Stomach smooth muscle (tissue), 2 donors: ENCODE data around the gene KLHL30.

ENCODE experiments used
- H3K27ac ChIP-seq: one replicate; pipeline ENCODE4 v1.7.0; 2013; ENCODE audit warnings: mild to moderate bottlenecking, low read length, inconsistent platforms
- H3K27me3 ChIP-seq, 2 donors: one replicate each; pipeline ENCODE4 v1.7.0; 2013; ENCODE audit warnings: low read length in 2 of 2; ENCODE audit not compliant: insufficient read depth in 2 of 2, control insufficient read depth in 1 of 2
- H3K36me3 ChIP-seq, 2 donors: one replicate each; pipeline ENCODE4 v1.7.0; 2013; ENCODE audit warnings: low read length in 2 of 2; ENCODE audit not compliant: control insufficient read depth in 2 of 2, insufficient read depth in 2 of 2
- H3K4me1 ChIP-seq: one replicate; pipeline ENCODE4 v1.7.0; 2013; ENCODE audit warnings: low read length; ENCODE audit not compliant: control insufficient read depth, insufficient read depth
- H3K4me3 ChIP-seq, 2 donors: one replicate each; pipeline ENCODE4 v1.7.0; 2013; ENCODE audit warnings: low read length in 2 of 2
- H3K9ac ChIP-seq, 2 donors: one replicate each; pipeline ENCODE4 v1.7.0; 2013; ENCODE audit warnings: low read length in 2 of 2, mild to moderate bottlenecking in 1 of 2
- H3K9me3 ChIP-seq, 2 donors: one replicate each; pipeline ENCODE4 v1.7.0; 2013; ENCODE audit warnings: low read length in 2 of 2; ENCODE audit not compliant: control insufficient read depth in 2 of 2
- donor health status: healthy.
- donor health status: Pancreatic carcinoma.

The KLHL30 gene

GRCh38 chr2:238104226-238104690 lies 34.2 kb upstream of the KLHL30 start:
- Histone ChIP-seq H3K36me3 (no peaks in the 10 kb centered on the region), H3K4me1 (no peaks in the 10 kb centered on the region), H3K4me3 (no peak overlapping the region), H3K9ac (no peak overlapping the region), H3K27me3 (no peaks in the 10 kb centered on the region), H3K27ac (no peak overlapping the region), H3K9me3 (no peaks in the 10 kb centered on the region)

DNA sequence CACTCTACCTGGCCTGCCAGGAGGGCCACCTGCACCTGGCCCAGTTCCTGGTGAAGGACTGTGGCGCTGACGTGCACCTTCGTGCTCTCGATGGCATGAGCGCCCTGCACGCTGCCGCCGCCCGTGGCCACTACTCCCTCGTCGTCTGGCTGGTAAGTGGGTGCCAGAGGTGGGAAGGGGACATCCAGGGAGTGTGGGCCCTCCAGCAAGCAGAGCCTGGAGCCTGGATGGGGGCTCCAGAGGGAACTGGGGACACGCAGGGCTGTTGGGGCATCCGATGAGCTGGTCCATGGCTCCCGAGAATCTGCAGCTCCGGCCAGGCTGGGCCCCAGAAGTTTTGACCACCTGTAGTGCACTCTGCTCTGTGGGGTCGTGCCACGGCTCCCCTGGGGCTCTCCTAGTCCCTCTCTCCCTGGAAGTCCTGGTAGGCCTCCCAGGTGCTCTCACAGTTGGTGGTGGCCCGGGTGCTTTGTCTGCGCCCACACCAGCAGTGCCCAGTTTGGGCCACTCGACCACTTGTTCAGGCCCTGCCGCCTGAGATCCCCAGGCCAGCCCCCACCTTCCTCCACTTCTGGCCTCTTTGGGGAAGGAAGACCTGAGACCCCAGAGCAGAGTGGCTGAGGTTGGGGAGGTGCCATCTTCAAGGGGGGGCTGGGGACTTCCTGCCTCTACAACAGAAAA lies 33.6 kb upstream of the KLHL30 start:
- no peak overlapping the region for H3K9ac ChIP-seq
- no peak overlapping the region for H3K4me3 ChIP-seq
- H3K27me3 ChIP-seq, result no peaks in the 10 kb centered on the region
- H3K9me3 ChIP-seq, result no peaks in the 10 kb centered on the region
- H3K4me1 ChIP-seq, result no peaks in the 10 kb centered on the region
- H3K27ac ChIP-seq, result no peak overlapping the region
- no peaks in the 10 kb centered on the region for H3K36me3 ChIP-seq

DNA sequence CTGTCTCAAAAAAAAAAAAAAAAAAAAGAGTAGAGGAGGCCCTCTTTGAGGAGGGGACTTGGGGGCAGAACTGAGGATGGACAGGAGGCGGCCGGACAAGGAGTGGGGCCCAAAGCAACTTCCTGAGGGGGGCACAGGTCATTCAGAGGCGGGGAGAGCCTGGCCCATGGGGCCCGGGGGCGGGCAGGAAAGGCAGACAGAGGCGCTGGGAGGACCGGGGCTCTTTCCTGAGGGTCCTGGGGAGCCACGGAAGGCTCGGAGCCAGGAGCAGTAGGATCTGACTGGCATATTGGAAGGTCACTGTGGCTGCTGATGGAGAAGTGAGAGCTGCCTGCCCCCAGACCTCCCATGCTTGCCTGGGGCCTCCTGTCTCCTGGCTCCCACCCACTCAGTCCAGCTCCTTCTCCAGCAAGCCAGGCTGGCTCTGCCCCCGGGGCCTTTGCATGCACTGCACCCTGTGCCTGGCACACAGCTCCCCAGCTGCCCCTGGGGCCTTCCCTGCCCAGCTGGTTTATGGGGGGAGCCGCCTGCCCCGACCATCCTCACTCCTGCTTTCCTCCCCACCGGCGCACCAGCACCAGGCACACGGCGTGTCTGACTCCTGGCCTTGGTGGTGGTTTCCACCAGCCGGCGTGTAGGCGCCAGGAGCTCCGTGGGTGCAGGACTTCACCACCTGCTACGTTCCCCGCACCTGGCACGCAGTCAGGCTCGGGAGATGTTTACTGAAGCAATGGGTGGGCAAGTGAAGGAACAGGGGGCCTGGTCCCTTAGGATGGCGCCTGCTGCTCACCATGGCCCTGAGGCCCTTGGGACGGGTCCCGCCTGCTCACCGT lies 32.7 kb upstream of the KLHL30 start:
- Histone ChIP-seq H3K36me3 (no peaks in the 10 kb centered on the region), H3K4me3 (no peak overlapping the region), H3K27me3 (no peaks in the 10 kb centered on the region), H3K9me3 (no peaks in the 10 kb centered on the region), H3K4me1 (no peaks in the 10 kb centered on the region), H3K9ac (no peak overlapping the region), H3K27ac (no peak overlapping the region)

DNA sequence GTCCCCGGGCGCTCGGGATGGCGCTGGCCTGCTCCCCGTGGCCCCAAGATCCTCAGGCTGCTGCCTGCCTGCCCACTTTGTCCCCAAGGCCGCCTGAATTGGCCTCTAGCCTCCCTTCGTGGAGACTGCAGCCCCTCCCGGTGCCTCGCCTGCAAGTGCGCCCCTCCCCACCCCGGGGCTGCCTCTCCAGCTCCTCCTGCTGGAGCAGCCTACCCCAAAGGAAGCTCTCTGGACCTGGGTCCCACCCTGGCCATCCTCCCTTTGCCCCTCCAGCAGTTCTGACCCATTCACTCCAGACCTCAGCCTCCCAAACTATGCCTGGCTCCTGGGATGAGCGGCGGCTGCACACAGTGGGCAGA lies 32.1 kb upstream of the KLHL30 start:
- no peaks in the 10 kb centered on the region for H3K4me1 ChIP-seq
- no peak overlapping the region for H3K27ac ChIP-seq
- no peaks in the 10 kb centered on the region for H3K36me3 ChIP-seq
- H3K27me3 ChIP-seq, result no peaks in the 10 kb centered on the region
- H3K9me3 ChIP-seq, result no peaks in the 10 kb centered on the region
- no peak overlapping the region for H3K9ac ChIP-seq
- no peak overlapping the region for H3K4me3 ChIP-seq

DNA sequence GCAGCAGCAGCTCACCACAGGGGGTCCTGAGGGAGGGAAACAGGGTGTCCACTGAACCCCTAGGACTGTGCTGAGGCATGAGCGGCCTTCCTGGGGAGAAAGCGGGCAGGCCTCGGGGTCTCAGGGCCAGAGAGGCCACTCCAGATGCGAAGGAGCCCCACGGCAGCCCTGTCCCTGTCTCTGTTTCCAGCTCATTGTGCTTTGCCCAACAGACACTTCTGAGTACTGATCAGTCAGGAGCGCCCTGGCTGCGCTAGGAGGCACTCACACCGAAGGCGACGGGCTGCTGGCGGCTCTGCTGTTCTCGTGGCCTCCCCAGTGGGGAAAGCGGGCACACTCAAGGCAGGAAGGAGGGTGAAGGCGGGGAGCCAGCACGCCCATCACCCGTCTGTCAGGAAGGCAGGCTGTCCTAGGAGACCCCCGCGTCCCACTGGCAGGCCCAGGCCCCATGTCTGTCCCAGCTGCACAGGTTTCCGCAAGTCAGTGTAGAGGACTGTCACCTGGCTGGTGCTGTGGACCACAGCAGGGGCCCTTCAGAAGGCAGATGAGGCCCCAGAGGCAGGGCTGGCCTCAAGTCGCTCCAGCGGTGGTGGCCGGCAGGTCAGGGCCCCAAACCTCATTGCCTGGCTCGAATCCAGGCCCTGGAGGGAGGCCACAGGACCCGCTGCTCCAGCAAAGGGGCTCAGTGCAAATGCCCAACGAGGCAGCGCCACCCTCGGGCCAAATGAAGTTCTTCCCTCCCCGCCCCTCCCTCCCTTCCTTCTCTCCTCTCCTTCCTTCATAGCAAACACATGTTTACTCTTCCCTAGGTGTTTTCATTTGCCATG lies 31.6 kb upstream of the KLHL30 start:
- no peaks in the 10 kb centered on the region for H3K4me1 ChIP-seq
- H3K36me3 ChIP-seq, result no peaks in the 10 kb centered on the region
- H3K4me3 ChIP-seq, result no peak overlapping the region
- no peak overlapping the region for H3K27ac ChIP-seq
- H3K27me3 ChIP-seq, result no peaks in the 10 kb centered on the region
- no peaks in the 10 kb centered on the region for H3K9me3 ChIP-seq
- no peak overlapping the region for H3K9ac ChIP-seq

DNA sequence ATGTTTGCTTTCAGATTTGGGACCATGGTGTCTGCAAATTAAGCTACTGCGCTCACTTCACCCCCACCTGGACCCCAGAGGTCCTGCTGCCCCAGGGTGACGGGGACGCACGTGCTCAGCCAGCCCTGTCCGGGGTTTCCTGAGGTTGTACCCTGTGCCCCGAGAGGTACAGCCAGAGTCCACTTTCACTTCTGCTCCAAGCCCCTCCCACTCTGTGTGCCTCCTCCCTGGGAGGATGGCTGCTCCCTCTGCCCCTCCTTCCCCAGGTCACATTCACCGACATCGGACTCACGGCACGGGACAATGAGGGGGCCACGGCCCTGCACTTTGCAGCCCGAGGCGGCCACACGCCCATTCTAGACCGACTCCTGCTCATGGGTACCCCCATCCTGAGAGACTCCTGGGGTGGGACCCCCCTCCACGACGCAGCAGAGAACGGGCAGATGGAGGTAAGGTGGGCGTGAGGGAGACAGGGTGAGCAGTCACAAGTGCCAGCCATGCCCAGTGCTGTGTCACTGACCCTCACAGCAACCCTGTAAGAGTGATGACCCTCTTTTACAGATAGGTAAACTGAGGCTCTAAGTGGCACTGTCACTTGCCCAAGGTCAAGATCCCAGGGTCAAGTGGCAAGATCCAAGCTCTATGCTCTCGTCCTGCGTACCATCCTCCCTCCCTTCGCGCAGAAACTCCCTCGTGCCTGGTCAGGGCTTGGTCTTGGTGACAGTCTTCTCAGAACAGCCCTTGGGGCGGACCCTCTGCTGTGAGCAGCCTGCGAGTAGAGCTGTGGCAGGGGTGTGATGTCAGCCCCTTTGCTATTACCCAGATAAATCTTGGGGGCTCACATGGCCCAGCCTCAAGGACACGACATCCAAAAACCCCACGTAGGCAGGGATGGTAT lies 30.7 kb upstream of the KLHL30 start:
- no peaks in the 10 kb centered on the region for H3K27me3 ChIP-seq
- H3K9ac ChIP-seq, result no peak overlapping the region
- H3K27ac ChIP-seq, result no peak overlapping the region
- no peak overlapping the region for H3K4me3 ChIP-seq
- no peaks in the 10 kb centered on the region for H3K4me1 ChIP-seq
- no peaks in the 10 kb centered on the region for H3K36me3 ChIP-seq
- H3K9me3 ChIP-seq, result no peaks in the 10 kb centered on the region

DNA sequence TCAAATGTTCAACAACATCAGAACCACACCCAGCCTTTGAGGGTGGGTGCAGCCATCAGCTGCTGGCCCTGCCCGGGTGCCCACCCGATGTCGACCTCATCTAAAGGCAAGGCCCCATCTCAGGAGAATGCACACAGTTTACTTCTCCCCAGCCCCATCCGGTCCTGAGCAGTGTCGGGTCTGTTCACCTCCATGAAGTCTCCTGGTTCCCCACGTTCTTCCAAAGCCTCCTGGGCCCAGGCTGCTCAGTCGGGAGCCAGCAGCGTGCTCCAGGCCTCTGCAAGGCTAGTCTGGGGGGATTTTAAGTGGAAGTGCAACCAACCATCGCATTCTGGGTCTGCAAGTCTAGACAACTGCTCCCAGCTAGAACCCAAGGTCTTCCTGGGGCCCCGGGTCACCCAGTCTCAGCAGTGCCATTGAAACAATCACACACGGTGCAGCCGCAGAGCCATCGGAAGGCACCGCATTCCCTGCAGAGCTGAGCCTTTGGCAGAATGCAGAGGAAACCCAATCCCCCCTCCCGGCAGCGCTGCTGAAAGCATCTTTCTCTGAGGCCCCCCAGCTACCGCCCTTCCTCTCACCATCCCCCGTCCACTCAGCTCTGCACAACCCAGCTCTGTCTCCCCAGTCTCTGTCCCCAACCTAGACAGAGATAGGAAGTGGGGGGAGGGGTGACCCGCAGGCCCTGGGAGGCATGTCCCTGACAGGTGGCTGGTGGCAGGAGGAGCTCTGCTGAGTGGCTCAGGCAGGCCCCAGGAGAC lies 29.9 kb upstream of the KLHL30 start:
- Histone ChIP-seq H3K4me3 (no peak overlapping the region), H3K4me1 (no peaks in the 10 kb centered on the region), H3K36me3 (no peaks in the 10 kb centered on the region), H3K27ac (no peak overlapping the region), H3K27me3 (no peaks in the 10 kb centered on the region), H3K9me3 (no peaks in the 10 kb centered on the region), H3K9ac (no peak overlapping the region)

DNA sequence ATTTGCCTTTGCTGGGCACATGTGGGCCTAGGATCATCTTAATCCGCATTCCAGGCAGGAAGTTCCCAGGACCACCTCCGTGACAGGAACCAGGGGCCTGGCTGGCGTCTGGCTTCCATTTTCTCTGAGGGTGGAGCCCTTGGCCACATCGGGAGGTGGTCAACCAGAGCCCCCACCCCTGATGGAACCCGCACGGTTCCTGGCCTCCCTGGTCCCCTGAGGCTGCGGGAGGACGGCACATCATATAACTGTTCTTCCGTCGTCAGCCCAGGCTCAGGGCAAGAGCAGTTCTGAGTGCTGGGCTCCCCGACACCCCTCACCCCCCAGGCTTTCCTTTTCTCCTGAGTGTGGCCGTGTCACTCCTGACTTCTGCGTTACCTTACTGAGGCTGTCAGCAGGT lies 24.9 kb upstream of the KLHL30 start:
- Histone ChIP-seq H3K27ac (no peak overlapping the region), H3K9ac (no peak overlapping the region), H3K9me3 (no peaks in the 10 kb centered on the region), H3K4me1 (no peaks in the 10 kb centered on the region), H3K27me3 (peaks cover 0 to 10% of the 10 kb centered on the region in 2 donors), H3K4me3 (no peak overlapping the region), H3K36me3 (no peaks in the 10 kb centered on the region)

DNA sequence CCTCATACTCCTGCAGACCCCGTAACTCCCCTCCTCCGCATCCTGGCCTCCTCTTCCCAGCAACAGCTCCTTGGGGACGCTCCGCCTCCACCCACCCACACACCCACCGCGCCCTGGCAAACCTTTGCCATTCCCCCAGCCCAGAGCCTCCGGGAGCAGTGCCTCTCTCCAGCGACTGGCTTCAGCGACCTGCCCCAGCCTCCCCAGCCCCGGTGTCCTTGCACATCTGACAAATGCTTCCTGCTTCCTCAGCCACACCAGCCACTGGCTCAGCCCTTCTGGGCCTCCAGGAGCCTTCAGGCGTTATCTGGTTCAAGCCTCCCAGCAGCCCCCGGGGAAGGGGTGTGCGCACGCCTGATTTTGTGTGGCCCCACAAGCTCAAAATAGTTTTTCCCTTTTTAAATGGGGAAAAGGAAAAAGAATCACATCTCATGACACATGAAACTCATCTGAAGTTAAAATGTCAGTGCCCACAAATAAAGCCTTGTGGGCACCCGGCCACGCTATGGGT lies 24.1 kb upstream of the KLHL30 start:
- H3K4me3 ChIP-seq, result no peak overlapping the region
- H3K9me3 ChIP-seq, result no peaks in the 10 kb centered on the region
- peaks cover 0 to 10% of the 10 kb centered on the region in 2 donors for H3K27me3 ChIP-seq
- no peaks in the 10 kb centered on the region for H3K36me3 ChIP-seq
- no peak overlapping the region for H3K27ac ChIP-seq
- no peaks in the 10 kb centered on the region for H3K4me1 ChIP-seq
- H3K9ac ChIP-seq, result no peak overlapping the region
